Stomach (tissue), 4 donors: ENCODE measurements around the gene NPHP4.

Experiments
- CTCF ChIP-seq, 7 experiments: fragments of 450-650 bp in 4 of 7; fragments of 200-600 bp in 3 of 7; sonication (generic) in 3 of 7; IDR thresholded peaks; one replicate each; pipeline ENCODE4 v1.5.1; 2016 to 2019; ENCODE audit warnings: antibody characterized with exemption in 7 of 7, control low read depth in 2 of 7, mild to moderate bottlenecking in 1 of 7
- POLR2A ChIP-seq, 4 donors: fragments of 450-650 bp; IDR thresholded peaks; one replicate each; pipeline ENCODE4 v1.6.1; 2016; ENCODE audit warnings: antibody characterized with exemption in 4 of 4, control low read depth in 2 of 4, mild to moderate bottlenecking in 1 of 4, moderate library complexity in 1 of 4
- POLR2AphosphoS5 ChIP-seq, 3 donors: sonication (generic); formaldehyde crosslinking; IDR thresholded peaks; one replicate each; pipeline ENCODE4 v1.6.1; 2016; ENCODE audit warnings: antibody characterized with exemption in 3 of 3

DNA sequence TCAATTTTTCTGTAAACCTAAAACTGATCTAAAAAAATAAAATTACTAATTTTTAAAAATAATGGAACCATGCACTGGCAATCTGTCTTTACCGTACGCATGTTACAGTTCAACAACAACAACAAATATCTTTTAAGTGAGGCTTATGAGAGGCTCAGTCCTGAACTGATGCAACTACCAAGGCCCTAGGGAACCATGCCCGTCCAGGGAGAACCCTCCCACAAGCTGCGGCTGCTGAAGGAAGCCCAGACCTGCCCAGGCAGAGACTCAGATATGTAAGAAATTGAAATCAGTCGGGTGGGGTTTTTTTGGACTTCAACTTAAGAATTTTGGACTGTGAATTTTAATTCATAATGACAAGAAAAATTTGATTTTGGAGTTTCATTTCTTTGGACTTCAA, 91.1 kb downstream of the NPHP4 start:
- no peak for TF ChIP-seq CTCF (IDR thresholded peaks at IDR 0.05)
- no peak for TF ChIP-seq POLR2AphosphoS5 (IDR thresholded peaks at IDR 0.05)
- TF ChIP-seq POLR2A (IDR thresholded peaks at IDR 0.05), result no peak
